DND-41 (cell line): ENCODE measurements around the gene SLC15A4.

ENCODE experiments used
- EZH2 ChIP-seq: IDR thresholded peaks from 3 replicates; pipeline ENCODE4 v1.6.1; 2012; ENCODE audit warnings: borderline replicate concordance, low read depth, mild to moderate bottlenecking, moderate library complexity, low read length, inconsistent platforms; ENCODE audit not compliant: severe bottlenecking
- TF ChIP-seq, protein P1 (sequence below): IDR thresholded peaks from 2 replicates; pipeline ENCODE4 v1.5.1; 2012; ENCODE audit warnings: borderline replicate concordance, low read length, moderate library complexity, mild to moderate bottlenecking; ENCODE audit not compliant: poor library complexity, severe bottlenecking; ENCODE audit errors: extremely low read depth

DNA sequence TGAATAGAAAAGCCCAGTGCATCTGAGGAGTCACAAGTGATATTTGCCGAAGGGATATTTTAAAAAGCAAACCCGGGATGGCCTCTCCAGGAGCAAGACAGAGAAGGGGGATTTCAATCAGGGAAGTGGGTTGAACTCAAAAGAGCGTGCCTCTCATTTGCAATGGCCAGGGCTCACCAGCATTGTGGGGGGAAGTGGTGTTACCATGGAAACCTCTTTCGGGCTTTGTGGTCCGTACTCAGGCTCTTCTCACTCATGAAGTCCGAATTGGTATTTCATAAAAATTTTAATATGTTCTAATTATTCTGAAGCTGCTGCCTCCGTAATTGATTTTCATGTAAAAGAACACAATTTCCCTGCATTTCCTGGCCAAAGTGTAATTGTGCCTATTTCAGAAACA, 79.8 kb downstream of the SLC15A4 start:
- TF ChIP-seq, protein P1, sequence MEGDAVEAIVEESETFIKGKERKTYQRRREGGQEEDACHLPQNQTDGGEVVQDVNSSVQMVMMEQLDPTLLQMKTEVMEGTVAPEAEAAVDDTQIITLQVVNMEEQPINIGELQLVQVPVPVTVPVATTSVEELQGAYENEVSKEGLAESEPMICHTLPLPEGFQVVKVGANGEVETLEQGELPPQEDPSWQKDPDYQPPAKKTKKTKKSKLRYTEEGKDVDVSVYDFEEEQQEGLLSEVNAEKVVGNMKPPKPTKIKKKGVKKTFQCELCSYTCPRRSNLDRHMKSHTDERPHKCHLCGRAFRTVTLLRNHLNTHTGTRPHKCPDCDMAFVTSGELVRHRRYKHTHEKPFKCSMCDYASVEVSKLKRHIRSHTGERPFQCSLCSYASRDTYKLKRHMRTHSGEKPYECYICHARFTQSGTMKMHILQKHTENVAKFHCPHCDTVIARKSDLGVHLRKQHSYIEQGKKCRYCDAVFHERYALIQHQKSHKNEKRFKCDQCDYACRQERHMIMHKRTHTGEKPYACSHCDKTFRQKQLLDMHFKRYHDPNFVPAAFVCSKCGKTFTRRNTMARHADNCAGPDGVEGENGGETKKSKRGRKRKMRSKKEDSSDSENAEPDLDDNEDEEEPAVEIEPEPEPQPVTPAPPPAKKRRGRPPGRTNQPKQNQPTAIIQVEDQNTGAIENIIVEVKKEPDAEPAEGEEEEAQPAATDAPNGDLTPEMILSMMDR, result no peak
- TF ChIP-seq EZH2, result no peak
